Right ventricle myocardium inferior (tissue), 1 donor: Measurements from ENCODE around the gene TRIP13. TPM values are rescaled to one million over a fixed set of nuclear protein-coding genes. Genes with fewer than 3 reads are reported as not detected.

Experiments used
- ATAC-seq: fragments of 200-7000 bp; cut with Tn5 transposase; one replicate; pipeline ENCODE4 v1.9.1; 2020; ENCODE audit warnings: mild to moderate bottlenecking, moderate library complexity
- DNase-seq: peaks from one replicate; pipeline ENCODE4 v3.0.0; 2021; ENCODE audit errors: missing footprints
- intact Hi-C: fragments of 100-400 bp; cut with DNase I; formaldehyde crosslinking; loops from one replicate; pipeline ENCODE4 v1.11.0; 2022
- total RNA-seq: library from RNA; stranded (reverse); fragmentation: NEBNext Ultra II Directional; extraction: Animal tissue kit (Norgen Biotek cat#: 25700); gene quantifications from one replicate; pipeline ENCODE4 v1.2.1, GENCODE V29; 2021
- donor health status: DM: no; HTN: yes; CAD: no; lungs with severe emphysema.

The TRIP13 gene
- total RNA-seq, 1 donor from 2014 or later, result 0.38 TPM

DNA sequence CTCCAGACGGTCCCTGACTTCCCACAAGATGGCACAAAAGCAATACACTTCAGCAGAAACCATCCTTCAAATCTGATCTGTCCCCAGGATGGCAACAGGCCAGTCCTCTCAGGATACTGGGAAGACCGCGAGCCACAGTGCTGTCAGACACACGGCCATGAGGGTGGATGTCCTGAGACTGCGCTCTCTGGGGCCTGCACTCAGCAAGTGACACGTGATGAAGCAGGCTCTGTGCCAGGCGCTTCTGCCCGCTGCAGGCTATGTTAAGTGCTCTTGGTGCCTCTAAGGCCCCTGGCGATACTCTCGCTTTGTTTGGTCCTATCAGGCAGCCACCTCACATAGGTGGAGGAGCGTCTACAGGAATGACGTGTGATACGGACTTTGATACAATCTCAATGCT is 7.2 kb upstream of the TRIP13 start:
- peak; percentile 93 for ATAC-seq
- intact Hi-C loops, result no loop called here
- DNase-seq, result peak; percentile 86

DNA sequence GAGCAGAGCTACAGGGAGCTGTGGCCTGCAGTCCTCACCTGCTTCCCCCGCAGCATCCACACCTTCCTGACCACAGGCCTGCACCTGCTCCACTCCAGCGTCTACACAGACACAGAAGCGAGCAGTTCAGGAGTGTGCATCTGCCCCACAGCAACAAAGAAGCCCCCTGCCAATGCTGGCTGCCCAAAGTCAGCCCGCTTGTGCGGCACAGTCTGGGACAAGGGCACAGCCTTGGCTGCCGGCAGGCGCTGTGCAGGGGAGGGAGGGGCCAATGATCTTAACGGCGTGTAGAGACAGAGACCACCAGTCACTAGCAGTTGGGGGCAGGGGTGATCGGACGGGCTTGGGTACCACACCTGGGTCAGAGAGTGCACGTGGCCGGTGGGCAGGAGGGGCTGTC is 6.6 kb upstream of the TRIP13 start:
- peak; percentile 14 for ATAC-seq
- intact Hi-C loops, result no loop called here
- no peak for DNase-seq

DNA sequence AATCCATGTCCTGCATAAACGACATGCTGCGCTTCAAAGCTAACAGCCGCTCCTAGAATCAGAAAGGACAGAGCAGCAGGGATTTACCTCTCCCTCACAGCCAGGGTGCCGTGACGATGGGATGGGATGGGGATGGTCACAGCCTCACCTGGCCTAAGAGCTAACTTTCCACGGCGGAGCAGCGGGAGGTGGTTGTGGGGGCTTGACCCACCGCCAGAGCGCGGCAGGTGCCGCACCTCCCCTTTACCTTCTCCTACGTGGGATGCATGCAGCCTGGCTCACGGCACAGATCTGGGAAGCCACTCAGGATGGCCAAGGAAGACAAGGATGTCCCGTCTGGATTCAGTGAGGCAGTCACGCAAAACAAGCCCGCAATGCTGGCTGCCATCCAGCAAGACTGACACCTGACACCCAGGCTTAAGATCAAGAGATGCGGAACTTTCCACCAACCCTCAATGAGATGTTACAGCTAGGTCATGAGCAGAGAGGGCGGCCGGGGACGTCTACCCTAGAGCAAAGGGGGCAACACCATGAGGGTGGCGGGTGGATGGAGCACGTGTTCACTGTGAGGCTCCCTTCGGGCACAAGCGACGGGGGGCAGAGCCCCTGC is 5.9 kb upstream of the TRIP13 start:
- ATAC-seq (no peak), DNase-seq (no peak)
- intact Hi-C loops, result no loop called here

DNA sequence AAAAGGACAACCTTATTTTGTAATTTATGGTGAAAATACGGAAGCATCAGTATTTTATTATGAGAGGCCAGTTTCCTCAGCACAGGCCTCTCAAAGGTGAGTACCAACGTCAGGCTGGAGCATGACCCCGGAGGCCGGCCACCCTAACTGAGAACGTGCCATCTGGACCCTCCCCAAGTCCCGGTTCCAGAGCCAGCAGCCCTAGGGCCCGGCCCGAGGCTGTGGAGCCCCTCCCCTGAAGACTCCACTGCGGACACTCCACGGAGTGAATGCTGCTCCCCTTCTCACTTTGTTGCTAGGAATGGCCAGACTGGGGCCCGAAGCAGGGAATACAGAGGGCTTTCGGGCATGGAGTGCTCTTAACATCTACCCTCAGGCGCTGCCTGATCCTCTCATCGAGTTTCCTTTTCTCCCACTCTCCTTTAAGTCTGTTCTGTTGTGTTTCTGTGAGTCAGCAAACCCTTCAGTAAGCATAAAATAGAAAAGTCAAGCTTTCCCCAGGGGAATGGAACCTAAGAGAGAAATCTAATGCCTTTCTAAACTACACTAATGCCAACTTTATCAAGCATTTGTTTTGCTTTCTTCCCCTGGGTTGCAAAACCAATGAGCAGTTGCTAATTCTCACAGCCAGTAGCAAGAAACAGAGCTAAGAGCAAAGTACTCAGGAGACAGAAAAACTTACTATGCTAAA is 4.6 kb upstream of the TRIP13 start:
- DNase-seq (no peak), ATAC-seq (no peak)
- intact Hi-C loops, result no loop called here

DNA sequence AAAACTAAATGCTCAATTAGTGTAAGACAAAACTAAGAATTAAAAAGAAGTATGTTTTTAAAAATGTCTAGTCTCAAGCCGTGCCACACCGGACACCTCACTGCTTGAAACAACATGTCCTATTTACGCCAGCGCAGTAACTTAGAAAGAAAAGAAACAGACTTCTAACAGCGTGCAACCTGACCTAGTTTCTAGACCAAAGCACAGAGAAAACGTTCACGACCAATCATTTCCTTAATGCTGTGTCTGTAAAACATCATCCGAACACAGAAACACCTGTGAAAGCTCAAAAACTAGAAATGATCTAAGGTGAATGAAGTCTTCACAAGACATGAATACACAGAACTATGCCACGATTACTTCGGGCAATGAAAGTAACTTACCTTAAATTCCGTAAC is 4.0 kb upstream of the TRIP13 start:
- DNase-seq (no peak), ATAC-seq (no peak)
- intact Hi-C loops, result no loop called here

DNA sequence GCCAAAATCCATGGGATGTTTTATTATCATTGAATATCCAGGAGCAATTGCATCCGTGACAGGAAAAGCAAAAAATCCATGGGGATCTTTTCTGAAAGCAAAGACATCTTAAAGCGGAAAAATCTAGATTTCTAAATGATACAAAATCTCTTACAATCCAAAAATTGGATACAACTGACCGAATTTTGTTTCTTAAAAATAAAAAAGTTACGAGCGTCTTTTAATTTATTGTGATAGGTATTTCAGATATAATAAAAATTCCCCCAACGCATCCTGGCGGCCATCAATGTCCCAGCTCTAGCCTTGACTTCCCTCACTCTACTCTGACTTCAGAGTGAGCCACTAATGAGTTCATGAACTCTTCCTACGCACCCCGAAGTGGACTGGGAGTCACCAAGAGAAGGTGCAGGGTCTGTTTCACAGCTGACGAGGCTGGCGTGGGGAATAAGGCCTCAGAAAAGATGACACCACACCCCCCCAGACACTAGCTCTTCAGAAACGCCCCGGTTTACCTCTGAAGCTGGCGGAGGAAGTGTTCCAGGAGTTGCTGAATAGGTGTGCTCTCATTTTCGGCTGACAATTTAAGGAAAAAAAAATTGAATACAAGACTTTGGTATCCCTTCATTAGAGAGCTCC is 3.5 kb upstream of the TRIP13 start:
- DNase-seq (no peak), ATAC-seq (no peak)
- intact Hi-C loops, result no loop called here

DNA sequence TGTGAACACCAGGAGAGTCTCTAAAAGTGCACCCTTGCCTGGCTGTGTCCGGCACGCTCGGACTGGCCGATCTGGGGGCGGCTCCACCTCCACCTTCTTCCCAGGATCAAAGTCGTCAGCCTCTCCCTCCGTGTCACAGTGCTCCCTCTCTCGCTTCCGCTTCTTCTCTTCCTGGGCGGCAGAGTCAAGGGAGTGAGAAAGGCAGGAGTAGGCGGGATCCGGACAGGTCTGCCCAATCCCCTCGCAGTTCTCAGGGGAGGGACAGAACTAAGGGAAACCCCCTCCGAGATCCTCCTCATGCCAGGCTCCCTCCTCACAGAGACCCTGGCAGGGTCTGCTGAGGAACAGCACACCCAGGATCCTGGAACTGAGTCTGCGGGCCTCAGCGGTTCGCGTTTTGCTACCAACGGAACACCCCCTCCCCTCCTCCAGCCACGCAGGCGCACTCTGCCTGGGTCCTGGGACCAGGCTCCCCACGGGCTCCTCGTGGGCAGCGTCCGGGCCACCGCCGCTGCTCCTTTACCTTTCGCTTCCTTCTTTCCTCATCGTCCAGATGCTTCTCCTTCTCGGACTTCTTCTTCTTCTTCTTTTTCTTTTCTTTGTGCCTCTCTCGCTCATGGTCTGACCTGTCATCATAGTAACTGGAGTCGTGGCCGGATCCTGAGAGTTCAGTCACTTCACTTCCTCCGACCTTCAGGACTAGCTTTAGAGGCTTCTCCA is 1.4 kb upstream of the TRIP13 start:
- no peak for DNase-seq
- intact Hi-C loops, result loop anchor here (5.0 kb wide), 2 partner anchors 199 to 419 kb away; partner anchors contain the start of gene TPPP
- ATAC-seq, result no peak

DNA sequence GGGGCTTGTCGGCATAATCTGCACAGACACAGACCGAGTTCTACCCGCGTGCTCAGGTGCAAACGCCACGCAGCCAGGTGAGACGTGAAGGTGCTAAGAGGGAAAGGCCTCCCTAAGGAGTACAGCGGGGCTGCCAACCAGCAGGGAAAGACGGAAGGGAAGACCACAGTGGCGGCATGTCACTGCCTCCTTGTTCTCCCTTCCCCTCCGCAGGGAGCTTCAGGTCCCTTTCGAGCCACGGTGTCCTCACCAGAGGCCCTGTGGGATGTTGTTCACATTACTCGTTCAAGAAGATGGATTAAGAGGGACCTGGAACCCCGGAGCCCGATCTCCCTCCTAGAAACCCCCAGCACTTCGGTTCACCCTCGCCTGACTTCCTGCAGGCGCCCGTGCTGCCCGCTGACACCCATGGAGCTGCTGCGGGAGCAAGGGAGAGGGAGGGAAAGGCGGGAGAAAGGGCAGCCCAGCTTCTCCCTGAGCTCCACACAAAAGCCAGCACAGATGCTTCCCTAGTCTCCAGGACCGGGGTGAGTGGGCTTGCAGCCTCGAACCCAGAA is 769 bp upstream of the TRIP13 start:
- DNase-seq (no peak), ATAC-seq (peak; percentile 23)
- intact Hi-C loops, result loop anchor here (5.0 kb wide), 2 partner anchors 200 to 420 kb away; partner anchors contain the start of gene TPPP

DNA sequence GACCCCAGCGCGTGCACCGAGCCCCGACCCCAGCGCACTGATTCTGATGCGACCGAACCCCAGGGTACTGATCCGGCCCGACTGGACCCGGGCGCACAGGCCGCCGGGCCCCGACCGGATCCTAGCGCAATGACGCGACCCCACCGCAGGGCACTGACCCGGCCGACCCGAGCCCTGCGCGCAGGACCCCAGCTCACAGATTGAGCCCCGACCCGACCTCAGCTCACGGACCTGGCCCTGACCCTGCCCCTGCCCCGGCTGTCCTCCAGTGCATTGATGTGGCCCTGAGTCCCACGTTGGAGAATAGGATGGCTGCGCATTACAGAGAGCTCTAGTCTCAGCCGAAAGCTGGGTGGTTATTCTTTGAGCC is 438 bp downstream of the TRIP13 start:
- DNase-seq (no peak), ATAC-seq (no peak)
- intact Hi-C loops, result loop anchor here (5.0 kb wide), 2 partner anchors 201 to 421 kb away; partner anchors contain the start of gene TPPP

DNA sequence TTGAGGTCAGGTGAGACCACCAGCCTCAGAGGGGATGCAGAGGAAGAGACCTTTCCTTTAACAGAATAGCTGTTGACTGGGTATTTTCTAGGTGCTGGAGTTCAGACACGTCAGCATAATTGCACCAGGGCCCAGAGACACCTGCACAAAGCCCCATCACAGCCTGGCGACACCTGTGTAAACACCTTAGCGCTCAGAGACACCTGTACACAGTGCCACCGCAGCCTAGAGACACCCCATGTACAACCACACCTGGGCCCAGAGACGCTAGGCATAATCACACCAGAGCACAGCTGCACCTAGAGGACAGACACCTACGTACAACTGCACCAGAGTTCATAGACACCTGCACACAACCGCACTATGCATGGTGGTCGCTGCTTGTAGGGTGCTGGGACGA is 1.0 kb downstream of the TRIP13 start:
- intact Hi-C loops, result loop anchor here (5.0 kb wide), 2 partner anchors 201 to 421 kb away; partner anchors contain the start of gene TPPP
- no peak for ATAC-seq
- DNase-seq, result no peak

DNA sequence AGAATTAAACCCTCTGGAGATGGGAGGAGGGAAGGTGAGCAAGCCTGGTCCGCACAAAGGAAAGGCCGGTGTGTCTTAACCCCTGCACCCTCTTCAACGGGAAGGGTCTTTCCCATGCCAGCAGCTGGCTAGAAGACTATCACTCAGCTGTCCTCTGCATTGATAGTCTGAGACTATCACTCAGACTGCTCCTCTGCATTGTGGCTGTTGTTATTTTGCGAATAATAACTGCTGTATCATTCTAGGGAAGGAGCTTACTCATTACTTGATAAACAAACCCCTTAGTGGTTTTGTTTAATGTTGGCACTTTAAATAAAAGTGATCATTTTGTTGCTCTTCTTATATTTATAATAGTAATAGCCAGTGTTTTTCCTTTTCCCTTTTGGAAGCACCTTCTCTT is 8.1 kb downstream of the TRIP13 start:
- intact Hi-C loops, result loop anchor here (5.0 kb wide), 1 partner anchor 453 kb away; no protein-coding TSS in a partner anchor

DNA sequence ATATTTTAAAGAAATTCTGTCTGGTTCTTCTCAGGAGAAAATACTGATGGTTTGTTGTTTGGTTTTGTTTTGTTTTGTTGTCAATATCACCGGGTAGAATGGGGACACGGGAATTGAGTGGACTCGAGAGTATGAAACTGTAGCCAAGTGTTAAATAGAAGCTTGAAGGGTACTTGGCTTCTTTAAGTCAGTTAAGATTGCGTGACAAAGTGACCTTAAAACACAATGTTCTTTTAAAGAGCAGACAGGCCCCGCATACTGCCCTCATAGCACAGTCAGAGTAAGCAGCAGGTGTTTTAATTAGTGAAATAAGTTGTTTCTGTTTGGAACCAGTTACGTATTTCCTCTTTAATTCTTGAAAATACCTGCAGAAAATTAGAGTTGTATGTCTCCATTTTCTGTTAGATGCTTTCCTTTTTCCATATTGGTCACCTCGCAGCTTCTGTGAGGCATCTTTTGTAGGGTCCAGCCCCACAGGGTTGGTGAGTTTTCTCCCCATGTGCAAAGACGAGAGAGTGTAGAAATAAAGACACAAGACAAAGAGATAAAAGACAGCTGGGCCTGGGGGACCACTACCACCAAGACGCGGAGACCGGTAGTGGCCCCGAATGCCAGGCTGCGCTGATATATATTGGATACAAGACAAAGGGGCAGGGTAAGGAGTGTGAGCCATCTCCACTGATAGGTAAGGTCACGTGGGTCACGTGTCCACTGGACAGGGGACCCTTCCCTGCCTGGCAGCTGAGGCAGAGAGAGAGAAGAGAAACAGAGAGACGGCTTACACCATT is 9.6 kb downstream of the TRIP13 start:
- DNase-seq, result no peak
- intact Hi-C loops, result loop anchor here (5.0 kb wide), 1 partner anchor 455 kb away; no protein-coding TSS in a partner anchor
- ATAC-seq, result peak; percentile 52

More for the DNA sequence above, 8.1 kb downstream of the TRIP13 start:
- DNase-seq, result no peak
- ATAC-seq, result no peak

DNA sequence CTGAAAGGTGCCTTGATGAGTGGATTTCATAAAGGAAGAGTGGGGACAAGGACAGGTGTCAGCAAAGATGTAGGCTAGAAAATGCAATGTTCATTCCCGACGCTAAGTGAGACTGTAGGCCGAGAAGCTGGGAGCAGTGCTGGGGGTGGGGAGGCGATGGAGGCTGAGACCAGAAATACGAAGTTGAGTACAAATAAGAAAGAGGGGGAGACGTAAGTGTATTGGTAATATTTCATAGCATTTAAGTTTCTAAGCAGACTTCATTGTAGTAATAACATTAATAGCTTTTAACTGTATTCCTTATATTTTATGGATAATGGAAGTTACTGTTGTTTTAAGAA is 11.0 kb downstream of the TRIP13 start:
- ATAC-seq (no peak), DNase-seq (no peak)
- intact Hi-C loops, result loop anchor here (2.0 to 5.0 kb wide), 2 partner anchors 233 to 456 kb away; no protein-coding TSS in a partner anchor

DNA sequence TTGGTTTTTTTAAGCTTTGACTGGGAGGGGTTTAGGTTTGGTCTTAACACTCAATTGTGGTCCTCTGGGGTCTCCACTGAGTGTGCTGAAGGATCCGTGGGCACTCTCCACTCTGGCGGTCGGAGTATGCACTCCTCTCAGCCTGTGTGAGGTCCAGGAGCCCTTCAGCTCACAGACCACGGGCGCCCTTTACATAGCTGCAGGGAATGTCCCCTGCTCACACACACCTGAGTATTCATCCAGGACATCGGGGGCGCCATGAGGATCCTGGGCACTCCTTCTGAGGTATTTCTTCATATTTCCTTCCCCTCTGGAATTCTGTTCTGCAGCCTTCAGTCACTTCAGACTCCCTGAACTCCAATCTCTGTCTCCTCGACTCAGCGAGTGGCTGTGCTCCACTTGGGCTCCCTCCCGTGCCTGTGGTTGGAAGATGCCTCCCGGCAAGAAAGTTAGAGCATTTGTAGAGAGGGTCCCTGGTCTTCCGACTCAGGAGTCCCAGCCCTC is 12.5 kb downstream of the TRIP13 start:
- DNase-seq, result no peak
- intact Hi-C loops, result loop anchor here (2.0 kb wide), 1 partner anchor 234 kb away; no protein-coding TSS in a partner anchor
- ATAC-seq, result no peak

DNA sequence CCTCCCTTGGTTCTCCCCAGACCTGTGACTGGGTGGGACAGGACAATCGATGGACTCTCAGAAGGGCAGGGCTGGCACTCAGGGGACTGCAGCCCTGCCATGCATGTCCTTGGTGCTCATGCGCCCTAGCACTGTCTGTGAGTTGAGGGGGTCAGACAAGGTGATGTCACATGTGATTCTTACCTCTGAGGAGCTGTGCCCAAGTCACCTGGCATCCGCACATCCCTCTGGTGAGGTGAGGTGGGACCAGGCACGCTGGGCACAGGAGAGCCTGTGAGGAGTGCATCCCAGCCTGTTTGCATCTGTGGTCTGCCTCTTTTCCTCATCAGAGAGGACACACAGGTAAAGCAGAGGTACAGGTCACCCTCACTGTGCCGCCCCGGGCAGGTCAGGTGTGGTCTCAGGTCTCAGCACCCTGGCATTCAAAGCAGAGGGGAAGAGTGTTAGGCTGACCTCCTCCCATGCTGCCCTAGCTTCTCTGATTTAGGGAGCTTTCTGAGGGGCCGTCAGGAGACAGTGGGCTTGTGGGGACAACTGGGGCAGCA is 14.8 kb downstream of the TRIP13 start:
- intact Hi-C loops, result no loop called here
- no peak for ATAC-seq

DNA sequence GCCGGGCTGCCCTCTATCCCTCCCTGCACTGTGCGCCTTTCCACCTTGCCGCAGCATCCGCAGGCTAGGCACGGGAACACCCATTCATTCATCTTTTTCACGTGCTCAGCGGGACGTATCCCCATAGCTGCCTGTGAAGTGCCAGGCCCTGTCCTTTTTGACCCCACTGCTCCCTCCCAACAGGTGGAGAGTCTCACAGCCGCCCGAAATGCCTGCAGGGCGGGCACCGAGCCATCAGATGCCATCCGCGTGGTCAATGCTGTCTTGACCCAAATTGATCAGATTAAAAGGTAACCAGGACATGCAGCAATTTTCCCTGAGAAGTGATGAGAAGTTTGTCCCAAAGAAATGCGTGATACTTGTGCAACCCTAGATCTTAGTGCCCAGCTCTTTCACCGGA is 15.5 kb downstream of the TRIP13 start:
- ATAC-seq (no peak), DNase-seq (no peak)
- intact Hi-C loops, result no loop called here

More for the DNA sequence above, 14.8 kb downstream of the TRIP13 start:
- no peak for DNase-seq

DNA sequence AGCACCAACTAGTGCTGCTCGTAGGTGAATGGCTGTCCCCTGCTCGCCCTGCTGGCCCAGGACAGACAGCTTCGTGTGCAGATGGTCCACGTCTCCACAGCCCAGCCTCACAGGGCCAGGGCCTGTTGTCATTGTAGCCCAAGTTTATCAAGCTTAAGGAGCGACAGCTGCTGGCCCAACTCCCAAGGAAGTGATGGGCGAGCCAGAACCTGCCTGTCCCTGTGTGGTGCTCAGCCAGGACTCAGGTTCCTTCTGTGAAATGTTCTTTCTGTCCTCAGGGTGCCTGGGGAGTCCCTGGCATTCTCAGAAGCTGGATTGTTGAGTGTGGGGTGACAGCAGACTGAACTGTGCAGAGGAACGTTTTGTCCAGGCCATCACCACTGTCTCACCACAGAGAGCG is 16.4 kb downstream of the TRIP13 start:
- intact Hi-C loops, result no loop called here
- ATAC-seq, result no peak
- no peak for DNase-seq
